ENCODE measurements around the gene GATB. TPM values are rescaled to one million over a fixed set of nuclear protein-coding genes. Genes with fewer than 3 reads are reported as not detected.

Gene GATB
- total and polyA plus RNA-seq, 2 of the 4 experiments (the other 2 are of a cell fraction): 18.7 to 20.3 TPM

GRCh38 chr4:151768835-151769234, 8.0 kb upstream of the GATB start:
- Histone ChIP-seq H3K9ac (ENCODE audit: low read depth, low read length) (no peak overlapping the region), H2BK5ac (ENCODE audit: low read depth, low read length, poor library complexity, severe bottlenecking) (no peak overlapping the region), H2BK15ac (ENCODE audit: low read depth, low read length) (no peak overlapping the region), H3K4ac (ENCODE audit: low read depth, low read length) (no peak overlapping the region), H4K91ac (ENCODE audit: insufficient read depth, low read depth, low read length) (no peak overlapping the region), H2AK5ac (ENCODE audit: low read depth, low read length) (no peak overlapping the region), H2AFZ (replicated peaks; ENCODE audit: low read length, poor library complexity) (no peak overlapping the region), H3K18ac (ENCODE audit: low read depth, low read length) (no peak overlapping the region), H3K4me3 (ENCODE audit: insufficient read depth, low read depth, low read length) (no peak overlapping the region), H3K4me2 (ENCODE audit: low read depth, low read length) (no peak overlapping the region), H3K4me1 (ENCODE audit: control insufficient read depth, insufficient read depth, low read length) (no peaks in the 10 kb centered on the region), H2AK9ac (replicated peaks; ENCODE audit: low read depth, low read length, poor library complexity) (no peak overlapping the region), H3K27ac (ENCODE audit: insufficient read depth, low read length) (no peak overlapping the region), H3K36me3 (ENCODE audit: control insufficient read depth, insufficient read depth, low read length) (no peaks in the 10 kb centered on the region), H3K79me1 (ENCODE audit: low read depth in 1 of 2, low read length in 2 of 2) (no peaks in the 10 kb centered on the region), H4K5ac (ENCODE audit: low read depth, low read length) (no peak overlapping the region), H4K8ac (ENCODE audit: low read depth in 2 of 2, low read length in 2 of 2) (no peak overlapping the region), H3K14ac (replicated peaks; ENCODE audit: low read depth, low read length) (no peak overlapping the region), H4K20me1 (ENCODE audit: insufficient read depth, low read length) (no peaks in the 10 kb centered on the region), H3K23ac (ENCODE audit: low read depth, low read length) (no peak overlapping the region), H3K9me3 (ENCODE audit: control insufficient read depth, insufficient read depth, low read length) (no peaks in the 10 kb centered on the region), H3K56ac (ENCODE audit: extremely low read depth, insufficient read depth, low read length) (no peak overlapping the region), H3K27me3 (ENCODE audit: control insufficient read depth, insufficient read depth, low read length) (no peaks in the 10 kb centered on the region; the same call in 1 of the 2 replicates), H2BK120ac (ENCODE audit: low read depth, low read length) (no peak overlapping the region), H2BK20ac (ENCODE audit: low read depth, low read length) (no peak overlapping the region), H3K9me1 (ENCODE audit: insufficient read depth, low read length) (no peaks in the 10 kb centered on the region)
- intact Hi-C loops (cut with micrococcal nuclease) (no loop called here), in situ Hi-C loops (cut with MboI; ENCODE audit: low sequenced_read_pairs) (no loop called here), dilution Hi-C loops (cut with HindIII; ENCODE audit: low sequenced_read_pairs, unreplicated experiment) (no loop called here)
- no CpG with 5 or more reads among the region's 2 CpGs for WGBS, 2 experiments (ENCODE audit: extremely low coverage in 2 of 2, insufficient read length in 1 of 2)
- ChIA-PET POLR2A (ENCODE audit: unreplicated experiment) (no interaction called here), CTCF (no interaction called here)
- DNase-seq: no peak
- no peak for ATAC-seq (ENCODE audit: low read depth)
- TF ChIP-seq RAD21 (IDR thresholded peaks at IDR 0.05; ENCODE audit: low read length): no peak
- no peak for TF ChIP-seq POLR2A (IDR thresholded peaks at IDR 0.05; ENCODE audit: low read depth, low read length)
- no peak for TF ChIP-seq MAFK (IDR thresholded peaks at IDR 0.05; ENCODE audit: low read depth, low read length)
- no peak for TF ChIP-seq MAZ (IDR thresholded peaks at IDR 0.05; ENCODE audit: borderline replicate concordance, low read depth, low read length)
- TF ChIP-seq RFX5 (IDR thresholded peaks at IDR 0.05; ENCODE audit: low read depth, low read length): no peak
- no peak for TF ChIP-seq NFE2L2 (IDR thresholded peaks at IDR 0.05; ENCODE audit: low read depth, low read length)
- no peak for TF ChIP-seq CTCF (conservative IDR thresholded peaks at IDR 0.05; ENCODE audit: low read depth, low read length)
- no peak for TF ChIP-seq BHLHE40 (IDR thresholded peaks at IDR 0.05; ENCODE audit: low read depth, low read length)
- no peak for TF ChIP-seq SMC3 (IDR thresholded peaks at IDR 0.05; ENCODE audit: low read depth, low read length)
- no peak for TF ChIP-seq CEBPB (IDR thresholded peaks at IDR 0.05; ENCODE audit: low read depth, low read length)
- no peak for TF ChIP-seq FOS (IDR thresholded peaks at IDR 0.05; ENCODE audit: low read depth, low read length)
- TF ChIP-seq CHD1 (IDR thresholded peaks at IDR 0.05; ENCODE audit: low read depth, low read length): no peak
- no peak for TF ChIP-seq ELK1 (IDR thresholded peaks at IDR 0.05; ENCODE audit: borderline replicate concordance, low read depth, low read length)
- TF ChIP-seq RCOR1 (IDR thresholded peaks at IDR 0.05; ENCODE audit: insufficient replicate concordance, low read length): no peak
- TF ChIP-seq MXI1 (IDR thresholded peaks at IDR 0.05; ENCODE audit: borderline replicate concordance, low read depth, low read length): no peak
- no peak for TF ChIP-seq USF2 (IDR thresholded peaks at IDR 0.05; ENCODE audit: low read depth, low read length)
- BruUV-seq (replicated peaks): no TSS peak

Measured in IMR-90 (cell line).